Measurements from ENCODE around the gene FOCAD. TPM values are rescaled to one million over a fixed set of nuclear protein-coding genes. Genes with fewer than 3 reads are reported as not detected.

The FOCAD gene
- total RNA-seq, 2 experiments from 2014 or later: 13.8 to 18.5 TPM

DNA sequence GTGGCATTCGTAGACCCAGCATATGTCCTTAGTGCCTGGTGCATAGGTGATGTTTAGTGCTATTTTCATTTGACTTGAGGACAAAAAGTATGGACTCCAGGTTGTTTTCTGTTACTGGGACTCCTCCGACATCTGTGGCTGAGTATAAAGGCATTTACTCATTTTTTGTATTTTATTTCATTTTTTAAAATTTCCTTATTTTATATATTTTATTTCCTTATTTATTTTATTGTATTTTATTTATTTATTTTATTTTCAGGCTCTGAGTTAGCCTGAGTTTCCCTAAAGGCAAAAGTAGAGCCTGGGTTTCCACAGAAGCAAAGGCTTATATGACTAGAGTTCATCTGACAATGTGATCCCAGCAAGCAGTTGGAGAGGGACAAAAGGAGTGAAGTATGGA lies 91.6 kb downstream of the FOCAD start:
- intact Hi-C loops (cut with micrococcal nuclease; ENCODE audit: unreplicated experiment): no loop called here
- Histone ChIP-seq H3K36me3 (ENCODE audit: insufficient read depth, low read length) (no peaks in the 10 kb centered on the region), H3K4me2 (ENCODE audit: low read length) (no peak overlapping the region), H3K79me2 (ENCODE audit: insufficient read depth, low read depth, low read length) (no peaks in the 10 kb centered on the region), H3K4me3 (ENCODE audit: low read depth, low read length, poor library complexity, severe bottlenecking) (no peak overlapping the region), H3K4me1 (ENCODE audit: insufficient read depth, low read length, poor library complexity, severe bottlenecking) (no peaks in the 10 kb centered on the region), H3K27ac (ENCODE audit: low read depth, low read length, poor library complexity, severe bottlenecking) (no peak overlapping the region), H4K20me1 (ENCODE audit: insufficient read depth, low read length) (no peaks in the 10 kb centered on the region), H2AFZ (ENCODE audit: low read length) (no peak overlapping the region), H3K9me3 (ENCODE audit: low read length) (no peaks in the 10 kb centered on the region), H3K9me2 (ENCODE audit: insufficient read depth, low read length) (no peaks in the 10 kb centered on the region)
- no TSS peak for BruUV-seq (replicated peaks)
- DNase-seq (ENCODE audit: low spot score): no peak
- ChIA-PET POLR2A (no interaction called here), CTCF (ENCODE audit: unreplicated experiment) (no interaction called here)
- TF ChIP-seq EZH2phosphoT487 (IDR thresholded peaks at IDR 0.05; ENCODE audit: borderline replicate concordance, low read depth, low read length): no peak
- TF ChIP-seq, protein P1, sequence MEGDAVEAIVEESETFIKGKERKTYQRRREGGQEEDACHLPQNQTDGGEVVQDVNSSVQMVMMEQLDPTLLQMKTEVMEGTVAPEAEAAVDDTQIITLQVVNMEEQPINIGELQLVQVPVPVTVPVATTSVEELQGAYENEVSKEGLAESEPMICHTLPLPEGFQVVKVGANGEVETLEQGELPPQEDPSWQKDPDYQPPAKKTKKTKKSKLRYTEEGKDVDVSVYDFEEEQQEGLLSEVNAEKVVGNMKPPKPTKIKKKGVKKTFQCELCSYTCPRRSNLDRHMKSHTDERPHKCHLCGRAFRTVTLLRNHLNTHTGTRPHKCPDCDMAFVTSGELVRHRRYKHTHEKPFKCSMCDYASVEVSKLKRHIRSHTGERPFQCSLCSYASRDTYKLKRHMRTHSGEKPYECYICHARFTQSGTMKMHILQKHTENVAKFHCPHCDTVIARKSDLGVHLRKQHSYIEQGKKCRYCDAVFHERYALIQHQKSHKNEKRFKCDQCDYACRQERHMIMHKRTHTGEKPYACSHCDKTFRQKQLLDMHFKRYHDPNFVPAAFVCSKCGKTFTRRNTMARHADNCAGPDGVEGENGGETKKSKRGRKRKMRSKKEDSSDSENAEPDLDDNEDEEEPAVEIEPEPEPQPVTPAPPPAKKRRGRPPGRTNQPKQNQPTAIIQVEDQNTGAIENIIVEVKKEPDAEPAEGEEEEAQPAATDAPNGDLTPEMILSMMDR (conservative IDR thresholded peaks at IDR 0.05; ENCODE audit: low read length): no peak

DNA sequence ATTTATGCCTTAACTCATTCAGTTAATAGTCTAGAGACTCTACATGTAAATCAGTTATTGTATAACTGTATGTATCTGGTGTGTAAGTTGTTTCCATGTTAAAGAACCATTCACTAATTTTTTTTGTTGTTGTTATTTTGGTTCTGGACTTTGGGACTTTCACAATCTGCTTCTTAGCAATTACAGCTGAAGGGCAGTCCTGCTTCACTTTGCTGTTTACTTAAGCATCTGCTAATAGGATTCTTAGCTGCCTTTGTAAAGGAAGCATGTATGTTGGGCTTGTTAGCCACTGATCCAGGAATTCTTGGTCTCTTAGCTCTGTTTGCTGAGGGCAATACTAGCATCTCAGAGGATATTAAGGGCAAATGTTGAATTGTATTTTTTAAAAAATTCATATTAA lies 97.0 kb downstream of the FOCAD start:
- no peaks in the 10 kb centered on the region; the same call in 1 of the 2 replicates for H3K79me2 ChIP-seq (ENCODE audit: insufficient read depth, low read depth, low read length)
- CTCF ChIA-PET (ENCODE audit: unreplicated experiment): no interaction called here
- TF ChIP-seq, protein P1 (conservative IDR thresholded peaks at IDR 0.05; ENCODE audit: low read length): no peak
- no peak for TF ChIP-seq EZH2phosphoT487 (IDR thresholded peaks at IDR 0.05; ENCODE audit: borderline replicate concordance, low read depth, low read length)
- no peaks in the 10 kb centered on the region for H3K36me3 ChIP-seq (ENCODE audit: insufficient read depth, low read length)
- H3K27ac ChIP-seq (ENCODE audit: low read depth, low read length, poor library complexity, severe bottlenecking): no peak overlapping the region
- no peaks in the 10 kb centered on the region for H3K9me2 ChIP-seq (ENCODE audit: insufficient read depth, low read length)
- no TSS peak for BruUV-seq (replicated peaks)
- intact Hi-C loops (cut with micrococcal nuclease; ENCODE audit: unreplicated experiment): no loop called here
- no peak for DNase-seq (ENCODE audit: low spot score)
- H3K4me1 ChIP-seq (ENCODE audit: insufficient read depth, low read length, poor library complexity, severe bottlenecking): no peaks in the 10 kb centered on the region
- no peaks in the 10 kb centered on the region for H3K9me3 ChIP-seq (ENCODE audit: low read length)
- no peak overlapping the region for H2AFZ ChIP-seq (ENCODE audit: low read length)
- POLR2A ChIA-PET: interaction anchor here (0.6 to 0.9 kb wide), 2 partner anchors 307 to 1152 kb away, joined by 4 read pairs; no protein-coding TSS in a partner anchor
- no peak overlapping the region for H3K4me3 ChIP-seq (ENCODE audit: low read depth, low read length, poor library complexity, severe bottlenecking)
- no peak overlapping the region for H3K4me2 ChIP-seq (ENCODE audit: low read length)
- H4K20me1 ChIP-seq (ENCODE audit: insufficient read depth, low read length): no peaks in the 10 kb centered on the region

DNA sequence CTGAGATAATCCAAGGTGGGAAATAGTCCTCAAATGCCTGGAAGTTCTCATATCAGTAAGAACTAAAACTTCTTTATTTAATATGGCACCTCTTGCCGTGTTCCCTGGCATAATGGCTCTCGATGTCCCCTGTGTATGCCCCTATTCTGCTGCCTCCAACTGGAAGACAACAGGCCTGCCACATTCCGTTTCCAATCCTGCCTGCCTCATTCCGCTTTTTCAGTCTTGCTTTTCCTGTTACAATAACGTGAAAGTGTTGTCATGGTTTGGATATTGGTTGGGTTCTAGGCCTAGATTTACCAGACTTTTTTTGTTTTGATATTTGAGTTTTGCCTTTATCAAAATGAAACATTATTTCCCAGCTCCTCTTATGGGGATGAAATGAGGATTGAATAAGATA lies 98.2 kb downstream of the FOCAD start:
- Histone ChIP-seq H2AFZ (ENCODE audit: low read length) (no peak overlapping the region), H4K20me1 (ENCODE audit: insufficient read depth, low read length) (no peaks in the 10 kb centered on the region), H3K4me1 (ENCODE audit: insufficient read depth, low read length, poor library complexity, severe bottlenecking) (no peaks in the 10 kb centered on the region), H3K79me2 (ENCODE audit: insufficient read depth, low read depth, low read length) (no peaks in the 10 kb centered on the region; the same call in 1 of the 2 replicates), H3K27ac (ENCODE audit: low read depth, low read length, poor library complexity, severe bottlenecking) (no peak overlapping the region), H3K36me3 (ENCODE audit: insufficient read depth, low read length) (no peaks in the 10 kb centered on the region), H3K9me2 (ENCODE audit: insufficient read depth, low read length) (no peaks in the 10 kb centered on the region), H3K4me2 (ENCODE audit: low read length) (no peak overlapping the region), H3K9me3 (ENCODE audit: low read length) (no peaks in the 10 kb centered on the region), H3K4me3 (ENCODE audit: low read depth, low read length, poor library complexity, severe bottlenecking) (no peak overlapping the region)
- CTCF ChIA-PET (ENCODE audit: unreplicated experiment): no interaction called here
- no peak for DNase-seq (ENCODE audit: low spot score)
- TF ChIP-seq EZH2phosphoT487 (IDR thresholded peaks at IDR 0.05; ENCODE audit: borderline replicate concordance, low read depth, low read length): no peak
- TF ChIP-seq, protein P1 (conservative IDR thresholded peaks at IDR 0.05; ENCODE audit: low read length): no peak
- intact Hi-C loops (cut with micrococcal nuclease; ENCODE audit: unreplicated experiment): no loop called here
- BruUV-seq (replicated peaks): no TSS peak
- POLR2A ChIA-PET: interaction anchor here (0.9 kb wide), 1 partner anchor 24 kb away, joined by 3 read pairs; no protein-coding TSS in a partner anchor
